ENCODE data around the gene RNF115.
"Not testable (repeated sequence)": the region's sequence is repeated elsewhere in the genome, so short reads cannot be mapped to it uniquely, and the experiment has no call there.

The RNF115 gene

DNA sequence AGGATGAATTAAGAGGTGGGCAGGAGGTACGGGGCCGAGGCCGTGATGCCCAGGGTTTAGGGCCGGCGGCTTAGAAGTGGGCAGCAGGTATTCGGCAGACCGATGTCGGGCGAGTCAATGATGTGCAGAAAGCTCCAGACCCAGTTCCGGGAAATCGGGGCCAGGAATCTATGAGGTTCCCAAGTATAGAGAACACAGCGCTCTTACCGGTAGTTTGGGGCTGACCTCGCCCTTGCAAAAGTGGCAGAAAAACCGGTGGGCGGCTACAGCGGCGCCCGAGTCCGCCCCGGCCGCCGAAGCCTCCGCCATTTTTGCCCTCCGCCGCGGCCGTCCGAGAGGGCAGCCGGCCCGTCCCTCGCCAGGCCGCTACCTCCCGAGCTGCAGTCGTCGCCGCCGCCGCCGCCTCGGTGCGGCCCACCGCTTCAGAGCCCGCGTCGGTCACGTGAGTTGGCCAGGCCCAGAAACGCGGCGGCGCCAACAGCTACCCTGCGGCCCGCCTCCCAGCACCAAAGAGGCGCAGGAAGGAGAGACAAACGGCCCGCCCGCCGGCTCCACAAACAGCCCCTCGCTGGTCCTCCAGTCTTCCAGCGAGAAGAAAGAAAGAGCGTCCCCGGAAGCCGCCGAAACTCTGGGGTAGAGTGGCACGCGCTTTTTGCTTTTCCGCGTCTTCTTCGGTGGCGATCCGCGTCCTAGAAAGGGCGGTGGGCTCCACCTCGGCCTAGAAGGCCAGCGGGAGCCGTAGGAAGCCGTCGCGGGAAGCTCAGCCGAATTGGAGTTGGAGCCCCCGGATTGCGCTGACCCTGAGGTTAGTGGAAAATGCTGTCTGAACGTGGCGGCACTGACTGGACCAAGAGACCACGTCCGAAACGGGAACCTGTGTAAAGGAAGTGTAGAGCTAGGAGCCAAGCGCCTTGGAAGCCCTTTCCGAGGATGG lies at the start of gene RNF115, which contains the start of gene POLR3C:
TSS of gene RNF115 (minus strand) at position 531 of the 934 bp plus-strand sequence. CDS start at position 309, 222 bp downstream.
TSS of gene POLR3C (plus strand) at position 636 of the 934 bp plus-strand sequence. CDS start 1,577 bp downstream, outside the sequence.
- peak; percentile 82 for DNase-seq (ENCODE audit: low read depth)

- DNase-seq (ENCODE audit: low read depth) = peak; percentile 9
Measured at GRCh38 chr1:145871994-145872924, 48.4 kb upstream of the RNF115 start.

DNA sequence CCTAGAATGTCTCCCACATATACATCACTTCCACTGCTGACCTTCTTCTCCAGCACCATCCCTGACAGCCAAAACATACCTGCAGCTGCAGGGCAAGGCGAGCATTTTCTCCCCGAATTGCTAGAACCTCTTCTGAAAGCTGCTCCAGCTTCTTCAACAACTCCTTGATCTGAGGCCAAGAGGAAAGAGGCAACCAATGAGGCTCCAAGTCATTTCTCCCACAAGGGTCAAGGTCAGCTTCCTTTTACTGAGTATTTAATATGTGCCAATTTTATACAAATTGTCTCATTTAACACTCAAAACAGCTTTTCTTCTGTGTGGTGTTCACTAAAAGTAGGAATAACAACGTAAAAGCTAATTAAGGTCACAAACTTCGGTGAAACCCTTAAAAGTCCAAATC lies 44.3 kb upstream of the RNF115 start:
- no peak for DNase-seq (ENCODE audit: low read depth)

DNA sequence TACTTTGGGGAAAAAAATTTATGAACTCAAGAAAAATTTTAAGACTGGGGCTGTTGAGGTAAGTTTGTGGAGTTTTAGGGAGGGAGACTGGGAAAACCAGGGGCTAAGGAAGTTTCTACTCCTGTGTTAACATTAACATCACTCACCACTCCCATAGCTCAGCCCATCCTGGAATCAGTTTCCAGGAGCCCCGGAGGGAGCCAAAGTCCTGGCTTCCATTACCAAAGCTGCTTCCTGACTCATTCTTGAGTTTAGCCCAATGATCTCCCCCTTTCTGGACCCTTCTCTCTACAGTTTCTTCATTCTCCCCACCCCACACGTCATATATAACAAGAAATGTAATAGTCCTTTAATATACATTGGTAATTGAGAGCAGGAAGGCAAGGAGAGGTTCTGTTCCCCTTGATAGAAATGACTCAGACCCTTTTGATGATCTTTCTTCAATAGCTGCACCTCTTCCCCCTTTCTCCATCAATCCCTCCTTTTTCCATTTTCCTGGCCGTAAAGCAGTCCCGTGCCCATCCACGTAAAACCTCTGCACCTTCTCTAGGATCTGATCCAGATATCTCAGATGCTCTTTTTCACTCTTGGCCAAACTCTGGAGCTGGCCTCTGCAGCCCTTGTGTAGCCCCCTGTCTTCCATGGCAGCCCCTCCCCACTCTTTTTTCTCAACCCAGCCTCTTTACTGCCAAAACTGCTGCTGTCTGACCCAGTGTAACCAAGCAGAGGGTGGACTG lies 39.6 kb upstream of the RNF115 start:
- DNase-seq (ENCODE audit: low read depth) = no peak

- DNase-seq (ENCODE audit: low read depth) = peak; percentile 75
Measured at GRCh38 chr1:145859491-145860023, 35.7 kb upstream of the RNF115 start.

DNA sequence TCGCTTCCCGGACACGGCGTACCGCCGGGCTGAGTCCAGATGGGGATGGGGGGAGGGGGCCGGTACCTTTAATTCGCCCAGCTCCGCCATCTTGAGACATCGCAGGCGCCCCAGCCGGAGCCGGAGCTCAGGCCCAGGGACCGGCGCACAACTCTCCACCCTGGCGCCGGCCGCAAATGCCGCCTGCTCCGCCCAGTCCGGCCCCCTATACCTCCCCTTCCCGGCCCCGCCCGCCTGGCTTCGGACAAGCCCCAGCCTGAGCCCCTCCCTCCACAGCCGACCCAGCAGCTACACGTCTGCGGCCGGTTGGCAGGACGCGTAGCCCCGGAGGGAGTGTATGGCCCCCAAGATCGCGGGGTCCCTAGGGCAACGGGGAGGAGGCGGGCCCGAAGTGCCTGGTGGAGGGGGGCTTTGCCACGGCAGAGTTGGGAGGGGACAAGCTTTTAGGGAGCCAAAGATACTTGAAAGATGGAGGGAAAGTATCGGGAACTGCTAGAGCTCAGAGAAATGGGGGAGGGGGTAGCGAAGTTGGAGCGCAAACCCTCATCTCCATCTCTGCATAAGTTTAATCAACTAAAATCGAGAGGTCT lies 35.1 kb upstream of the RNF115 start, which contains the start of gene PIAS3:
TSS of gene PIAS3 (minus strand) at position 181 of the 590 bp plus-strand sequence. CDS start at position 90, 91 bp downstream.
- DNase-seq (ENCODE audit: low read depth) = peak; percentile 84

GRCh38 chr1:145858238-145858900 lies 34.5 kb upstream of the RNF115 start:
- peak; percentile 25 for DNase-seq (ENCODE audit: low read depth)

GRCh38 chr1:145857170-145857569 lies 33.3 kb upstream of the RNF115 start:
- no peak for DNase-seq (ENCODE audit: low read depth)

DNA sequence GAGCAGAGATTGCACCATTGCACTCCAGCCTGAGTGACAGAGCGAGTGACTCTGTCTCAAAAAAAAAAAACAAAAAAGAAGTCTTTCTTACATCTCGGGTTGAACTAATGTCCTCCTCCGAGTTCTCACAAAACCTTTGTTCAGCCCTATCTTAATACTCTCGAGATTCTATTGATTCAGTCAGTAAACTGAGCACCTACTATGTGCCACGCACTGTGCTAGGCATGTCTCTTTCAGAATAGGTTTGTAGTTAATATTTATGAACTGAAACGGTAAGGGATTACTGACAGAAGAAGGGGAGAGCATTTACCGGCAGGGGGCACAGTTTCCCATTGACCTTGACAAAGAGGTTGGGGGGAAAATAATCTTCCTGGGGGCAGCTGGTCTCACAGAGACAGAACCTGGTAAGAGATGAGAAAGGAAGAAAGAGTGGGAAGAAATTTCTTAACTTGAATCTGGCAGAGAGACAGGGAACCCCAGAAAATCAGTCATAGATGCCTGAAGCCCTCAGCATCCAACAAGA lies 31.6 kb upstream of the RNF115 start:
- DNase-seq (ENCODE audit: low read depth) = no peak

- no peak for DNase-seq (ENCODE audit: low read depth)
Measured at GRCh38 chr1:145849356-145850160, 25.7 kb upstream of the RNF115 start.

GRCh38 chr1:145847827-145848226 lies 23.9 kb upstream of the RNF115 start:
- no peak for DNase-seq (ENCODE audit: low read depth)

GRCh38 chr1:145846201-145846612 lies 22.3 kb upstream of the RNF115 start:
- DNase-seq (ENCODE audit: low read depth) = peak; percentile 14

GRCh38 chr1:145845514-145846161 lies 21.7 kb upstream of the RNF115 start, which contains the start of gene NUDT17:
Gene NUDT17, plus strand, starts transcription at chr1:145845630. Its CDS starts 11 bp downstream, at chr1:145845641.
- peak; percentile 63 for DNase-seq (ENCODE audit: low read depth)

- no peak for DNase-seq (ENCODE audit: low read depth)
Measured at GRCh38 chr1:145845144-145845513, 21.2 kb upstream of the RNF115 start.

GRCh38 chr1:145843031-145843430 lies 19.1 kb upstream of the RNF115 start:
- DNase-seq (ENCODE audit: low read depth) = no peak

DNA sequence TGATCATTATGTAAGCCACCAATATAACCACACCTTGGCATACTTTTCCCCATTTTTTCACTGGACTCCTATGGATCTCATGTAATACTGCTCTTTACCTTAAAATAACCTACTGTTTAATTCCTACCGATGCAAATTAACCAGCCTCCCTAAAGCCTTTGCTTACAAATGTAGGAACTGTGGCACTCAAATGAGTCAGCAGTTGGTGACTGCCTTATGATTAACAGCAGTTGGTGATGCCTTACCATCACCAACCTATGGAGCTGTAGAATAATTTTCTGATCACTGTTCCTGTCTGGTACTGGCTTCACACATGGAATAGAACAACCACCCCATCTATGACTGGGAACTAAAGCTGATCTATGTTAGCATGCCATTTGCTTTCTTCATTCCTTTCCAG lies 13.8 kb upstream of the RNF115 start:
- no peak for DNase-seq (ENCODE audit: low read depth)

DNA sequence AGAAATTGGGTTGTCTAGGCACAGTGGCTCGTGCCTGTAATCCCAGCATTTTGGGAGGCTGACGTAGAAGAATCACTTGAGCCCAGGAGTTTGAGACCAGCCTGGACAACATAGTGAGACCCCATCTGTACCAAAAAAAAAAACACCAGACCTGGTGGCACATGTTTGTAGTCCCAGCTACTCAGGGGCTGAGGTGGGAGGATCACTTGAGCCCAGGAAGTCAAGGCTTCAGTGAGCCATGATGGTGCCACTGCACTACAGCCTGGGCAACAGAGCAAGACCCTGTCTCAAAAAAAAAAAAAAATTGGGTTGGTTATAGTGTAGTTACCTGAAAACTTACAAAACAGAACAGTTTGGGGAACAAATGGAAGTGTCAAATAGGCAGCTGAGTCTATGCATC lies 6.9 kb upstream of the RNF115 start:
- DNase-seq (ENCODE audit: low read depth) = not testable (repeated sequence)

DNA sequence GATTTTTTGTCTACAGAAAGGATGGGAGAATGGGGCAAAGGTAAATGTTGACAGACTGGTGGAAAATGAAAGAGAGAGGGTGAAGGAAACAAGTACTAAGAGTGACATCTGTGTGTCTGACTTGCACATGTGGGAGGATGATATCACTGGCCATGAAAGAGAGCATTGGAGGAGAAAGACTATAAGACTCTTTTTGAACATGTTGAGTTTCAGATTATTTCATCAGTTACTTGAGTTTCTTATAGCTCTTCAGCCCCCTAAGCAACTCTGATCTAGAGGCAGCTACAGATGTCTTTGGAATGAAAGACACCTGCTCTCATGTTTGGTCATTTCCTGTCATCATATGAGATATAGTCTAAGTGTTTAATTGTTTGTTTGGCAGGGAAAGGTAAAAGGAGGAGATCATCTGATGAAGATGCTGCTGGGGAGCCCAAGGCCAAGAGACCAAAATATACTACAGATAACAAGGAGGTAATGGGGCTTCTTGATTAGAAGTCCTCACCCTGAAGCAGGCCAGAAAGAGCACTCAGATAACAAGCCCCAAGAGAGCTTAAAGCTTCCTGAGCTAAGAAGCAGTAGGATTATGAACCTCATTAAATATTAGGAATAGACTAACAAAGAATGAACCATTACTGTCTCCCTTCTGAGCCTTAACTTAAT lies 4.6 kb upstream of the RNF115 start:
- no peak for DNase-seq (ENCODE audit: low read depth)

Data from activated T-cell treated with anti-CD3 and anti-CD28 coated beads for 24 hours (primary cell).